Neural progenitor cell (in vitro differentiated cells): Measurements from ENCODE around the gene SIX5. TPM values are rescaled to one million over a fixed set of nuclear protein-coding genes. Genes with fewer than 3 reads are reported as not detected.

ENCODE experiments used
- DNase-seq: peaks from one replicate; pipeline ENCODE4 v3.0.0-alpha.2; 2016; ENCODE audit warnings: low spot score
- H2AFZ ChIP-seq: fragments of 200-600 bp; sonication (generic); replicated peaks from 2 replicates; pipeline ENCODE4 v1.6.1; 2016; ENCODE audit warnings: antibody characterized with exemption
- H3F3A ChIP-seq: fragments of 200-600 bp; sonication (generic); 2 replicates; pipeline ENCODE4 v1.6.1; 2016; ENCODE audit warnings: antibody characterized with exemption, low read depth
- H3K27ac ChIP-seq: fragments of 200-600 bp; sonication (generic); 2 replicates; pipeline ENCODE4 v1.5.1; 2016; ENCODE audit warnings: mild to moderate bottlenecking
- H3K27me3 ChIP-seq: fragments of 200-600 bp; sonication (generic); 2 replicates; pipeline ENCODE4 v1.6.1; 2016; ENCODE audit warnings: mild to moderate bottlenecking, moderate library complexity
- H3K36me3 ChIP-seq: fragments of 200-600 bp; sonication (generic); 2 replicates; pipeline ENCODE4 v1.5.1; 2016
- H3K4me1 ChIP-seq: fragments of 200-600 bp; sonication (generic); 2 replicates; pipeline ENCODE4 v1.6.1; 2016; ENCODE audit warnings: mixed run types
- H3K4me2 ChIP-seq: fragments of 200-600 bp; sonication (generic); 2 replicates; pipeline ENCODE4 v1.6.1; 2016
- H3K4me3 ChIP-seq: fragments of 200-600 bp; sonication (generic); 2 replicates; pipeline ENCODE4 v1.5.1; 2016
- H3K79me2 ChIP-seq: fragments of 200-600 bp; sonication (generic); 2 replicates; pipeline ENCODE4 v1.6.1; 2016; ENCODE audit warnings: low read depth
- H3K9ac ChIP-seq: fragments of 200-600 bp; sonication (generic); 2 replicates; pipeline ENCODE4 v1.6.1; 2016
- H3K9me3 ChIP-seq: fragments of 200-600 bp; sonication (generic); 2 replicates; pipeline ENCODE4 v1.5.1; 2016; ENCODE audit warnings: low read depth
- H4K20me1 ChIP-seq: fragments of 200-600 bp; sonication (generic); 2 replicates; pipeline ENCODE4 v1.6.1; 2016; ENCODE audit warnings: low read depth
- H3K27ac Mint-ChIP-seq: 3 replicates; pipeline ENCODE4 v1.8.0; 2021; ENCODE audit warnings: mixed read lengths
- H3K27me3 Mint-ChIP-seq: 2 replicates; pipeline ENCODE4 v1.8.0; 2022; ENCODE audit warnings: low read depth, mild to moderate bottlenecking, inconsistent platforms, moderate library complexity, mixed read lengths; ENCODE audit not compliant: insufficient read depth
- H3K36me3 Mint-ChIP-seq: 3 replicates; pipeline ENCODE4 v1.8.0; 2021; ENCODE audit warnings: mixed read lengths
- H3K4me1 Mint-ChIP-seq: 3 replicates; pipeline ENCODE4 v1.8.0; 2021; ENCODE audit warnings: mixed read lengths
- H3K4me3 Mint-ChIP-seq: 3 replicates; pipeline ENCODE4 v1.8.0; 2021; ENCODE audit warnings: mild to moderate bottlenecking, moderate library complexity, mixed read lengths
- H3K9me3 Mint-ChIP-seq: 3 replicates; pipeline ENCODE4 v1.8.0; 2020; ENCODE audit warnings: mixed read lengths
- EZH2 ChIP-seq: fragments of 200-600 bp; sonication (generic); IDR thresholded peaks from 2 replicates; pipeline ENCODE4 v1.6.1; 2017; ENCODE audit warnings: antibody characterized with exemption, mild to moderate bottlenecking, moderate library complexity
- EZH2phosphoT487 ChIP-seq: fragments of 200-600 bp; sonication (generic); IDR thresholded peaks from 2 replicates; pipeline ENCODE4 v1.6.1; 2017; ENCODE audit warnings: antibody characterized with exemption
- total RNA-seq: library from RNA; depleted of rRNA; stranded (reverse); fragments of >200 nt; gene quantifications from 2 replicates; pipeline ENCODE4 v1.2.3, GENCODE V29; 2015; ENCODE audit warnings: low replicate concordance
- TF ChIP-seq, protein P1 (sequence below): fragments of 200-600 bp; sonication (generic); IDR thresholded peaks from 2 replicates; pipeline ENCODE4 v1.5.1; 2017; ENCODE audit warnings: antibody characterized with exemption, mild to moderate bottlenecking

The SIX5 gene
- total RNA-seq, 1 donor from 2014 or later = 8.1 TPM

DNA sequence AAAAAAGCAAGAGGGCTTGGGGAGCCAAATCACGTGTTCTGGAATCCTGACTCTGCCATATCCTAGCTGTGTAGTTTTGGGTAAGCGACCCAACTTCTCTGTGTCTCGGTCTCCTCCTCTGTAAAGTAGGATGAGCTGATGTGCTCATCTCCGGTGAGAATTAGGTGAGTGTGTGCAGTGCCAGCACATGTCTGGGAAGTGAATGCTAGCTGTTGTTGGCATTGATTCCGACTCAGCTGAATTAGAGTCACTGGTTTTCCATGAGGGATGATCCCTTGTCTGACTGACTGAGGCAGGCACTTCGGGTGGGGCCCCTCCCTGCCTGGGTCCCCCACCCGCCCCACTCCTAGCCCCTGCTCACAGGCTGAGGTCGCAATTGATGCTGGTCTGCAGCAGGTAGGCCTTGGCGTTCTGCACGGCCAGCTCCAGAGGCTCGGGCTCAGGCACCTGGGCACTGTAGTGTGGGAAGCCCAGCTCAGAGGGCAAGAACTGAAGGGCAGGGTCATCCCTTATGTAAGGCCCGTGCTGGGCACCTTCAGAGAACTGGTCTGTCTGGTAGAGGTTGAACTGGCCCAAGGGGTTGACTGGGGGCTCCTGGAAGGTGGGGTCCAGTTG lies 45.2 kb upstream of the SIX5 start:
- no peak overlapping the region for H3K4me3 ChIP-seq
- no peak overlapping the region for H3K27ac ChIP-seq
- Mint-ChIP-seq H3K4me1 (peaks cover 17% of the 10 kb centered on the region), H3K36me3 (peaks cover 5% of the 10 kb centered on the region), H3K27ac (no peak overlapping the region), H3K4me3 (peak overlapping the region; percentile 73), H3K9me3 (no peaks in the 10 kb centered on the region), H3K27me3 (peaks cover 7% of the 10 kb centered on the region)
- H3K4me1 ChIP-seq = peaks cover 23% of the 10 kb centered on the region
- H3K27me3 ChIP-seq = peaks cover 12% of the 10 kb centered on the region
- no peak for TF ChIP-seq EZH2
- TF ChIP-seq, protein P1, sequence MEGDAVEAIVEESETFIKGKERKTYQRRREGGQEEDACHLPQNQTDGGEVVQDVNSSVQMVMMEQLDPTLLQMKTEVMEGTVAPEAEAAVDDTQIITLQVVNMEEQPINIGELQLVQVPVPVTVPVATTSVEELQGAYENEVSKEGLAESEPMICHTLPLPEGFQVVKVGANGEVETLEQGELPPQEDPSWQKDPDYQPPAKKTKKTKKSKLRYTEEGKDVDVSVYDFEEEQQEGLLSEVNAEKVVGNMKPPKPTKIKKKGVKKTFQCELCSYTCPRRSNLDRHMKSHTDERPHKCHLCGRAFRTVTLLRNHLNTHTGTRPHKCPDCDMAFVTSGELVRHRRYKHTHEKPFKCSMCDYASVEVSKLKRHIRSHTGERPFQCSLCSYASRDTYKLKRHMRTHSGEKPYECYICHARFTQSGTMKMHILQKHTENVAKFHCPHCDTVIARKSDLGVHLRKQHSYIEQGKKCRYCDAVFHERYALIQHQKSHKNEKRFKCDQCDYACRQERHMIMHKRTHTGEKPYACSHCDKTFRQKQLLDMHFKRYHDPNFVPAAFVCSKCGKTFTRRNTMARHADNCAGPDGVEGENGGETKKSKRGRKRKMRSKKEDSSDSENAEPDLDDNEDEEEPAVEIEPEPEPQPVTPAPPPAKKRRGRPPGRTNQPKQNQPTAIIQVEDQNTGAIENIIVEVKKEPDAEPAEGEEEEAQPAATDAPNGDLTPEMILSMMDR = no peak
- no peak for TF ChIP-seq EZH2phosphoT487
- no peaks in the 10 kb centered on the region for H3K9me3 ChIP-seq
- peak overlapping the region; percentile 85 for H3K4me2 ChIP-seq
- H4K20me1 ChIP-seq = peaks cover 20% of the 10 kb centered on the region
- no peak for DNase-seq
- no peak overlapping the region for H2AFZ ChIP-seq
- peaks cover 56% of the 10 kb centered on the region for H3F3A ChIP-seq
- no peak overlapping the region for H3K9ac ChIP-seq
- H3K36me3 ChIP-seq = no peaks in the 10 kb centered on the region
- no peaks in the 10 kb centered on the region for H3K79me2 ChIP-seq

DNA sequence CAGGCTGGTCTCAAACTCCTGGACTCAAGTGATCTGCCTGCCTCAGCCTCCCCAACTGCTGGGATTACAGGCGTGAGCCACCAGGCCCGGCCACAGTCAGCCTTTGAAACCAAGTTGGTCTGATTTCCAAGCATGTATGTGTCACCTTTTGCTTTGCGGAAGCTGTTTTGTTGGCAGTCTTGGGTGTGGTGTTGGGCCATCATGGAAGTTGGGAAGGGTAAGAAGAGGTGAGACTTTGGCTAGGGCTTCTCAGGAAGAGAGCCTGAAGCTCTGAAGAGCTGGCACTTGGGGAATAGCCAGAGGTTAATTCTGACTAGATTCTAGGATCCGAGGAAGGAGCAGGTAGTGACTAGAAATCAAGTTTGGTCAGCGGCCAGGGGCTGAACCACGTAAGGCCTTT lies 43.2 kb upstream of the SIX5 start:
- peaks cover 5% of the 10 kb centered on the region for H3K36me3 Mint-ChIP-seq
- H3F3A ChIP-seq = peaks cover 44% of the 10 kb centered on the region
- H3K27me3 ChIP-seq = peaks cover 12% of the 10 kb centered on the region
- no peak overlapping the region for H3K9ac ChIP-seq
- peaks cover 14% of the 10 kb centered on the region for H3K4me1 Mint-ChIP-seq
- H3K9me3 Mint-ChIP-seq = no peaks in the 10 kb centered on the region
- H3K27ac ChIP-seq = no peak overlapping the region
- H2AFZ ChIP-seq = no peak overlapping the region
- H3K4me2 ChIP-seq = no peak overlapping the region
- no peak overlapping the region for H3K4me3 ChIP-seq
- peaks cover 11% of the 10 kb centered on the region for H4K20me1 ChIP-seq
- H3K4me3 Mint-ChIP-seq = no peak overlapping the region
- H3K36me3 ChIP-seq = no peaks in the 10 kb centered on the region
- no peaks in the 10 kb centered on the region for H3K79me2 ChIP-seq
- no peak for DNase-seq
- H3K27ac Mint-ChIP-seq = no peak overlapping the region
- H3K4me1 ChIP-seq = peaks cover 13% of the 10 kb centered on the region
- peaks cover 5% of the 10 kb centered on the region for H3K27me3 Mint-ChIP-seq
- no peak for TF ChIP-seq EZH2
- TF ChIP-seq, protein P1 = no peak
- no peak for TF ChIP-seq EZH2phosphoT487
- H3K9me3 ChIP-seq = no peaks in the 10 kb centered on the region

DNA sequence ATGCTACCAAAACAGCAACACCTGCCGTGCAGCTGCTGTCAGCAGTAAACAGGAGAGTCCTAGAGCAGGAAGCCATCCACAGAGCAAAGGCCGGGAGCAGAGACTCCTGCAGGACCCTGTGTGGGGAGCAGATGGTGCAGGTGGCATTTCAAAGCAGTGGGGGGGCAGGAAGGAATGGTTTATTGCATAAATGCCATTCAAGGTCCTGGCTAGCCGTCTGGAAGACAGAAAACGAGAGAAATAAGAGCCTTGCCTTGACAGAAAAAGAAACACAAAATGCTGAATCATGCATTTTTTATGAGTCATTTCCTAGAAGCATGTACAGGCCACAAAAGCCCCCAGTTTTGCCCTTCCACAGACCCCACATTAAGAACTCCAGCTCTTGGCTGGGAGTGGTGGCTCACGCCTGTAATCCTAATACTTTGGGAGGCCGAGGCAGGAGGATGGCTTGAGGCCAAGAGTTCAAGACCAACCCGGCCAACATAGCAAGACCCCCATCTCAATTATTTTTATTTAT lies 40.6 kb upstream of the SIX5 start:
- Mint-ChIP-seq H3K27me3 (peaks cover 5% of the 10 kb centered on the region), H3K9me3 (no peaks in the 10 kb centered on the region), H3K36me3 (peaks cover 5% of the 10 kb centered on the region), H3K27ac (peak overlapping the region; percentile 76), H3K4me1 (peaks cover 6% of the 10 kb centered on the region), H3K4me3 (no peak overlapping the region)
- Histone ChIP-seq H4K20me1 (peaks cover 9% of the 10 kb centered on the region), H3K4me2 (no peak overlapping the region), H3K79me2 (no peaks in the 10 kb centered on the region), H3K9ac (no peak overlapping the region), H3K27ac (no peak overlapping the region), H3K4me3 (no peak overlapping the region), H3K9me3 (no peaks in the 10 kb centered on the region), H2AFZ (no peak overlapping the region), H3K27me3 (peaks cover 4% of the 10 kb centered on the region), H3K4me1 (no peaks in the 10 kb centered on the region), H3K36me3 (no peaks in the 10 kb centered on the region), H3F3A (peaks cover 20% of the 10 kb centered on the region)
- TF ChIP-seq EZH2 = no peak
- TF ChIP-seq EZH2phosphoT487 = no peak
- TF ChIP-seq, protein P1 = no peak
- no peak for DNase-seq
